Tibial artery (tissue), 4 donors: Measurements from ENCODE around the gene MLPH.

Experiments used
- DNase-seq, 2 donors: peaks; one replicate each; pipeline ENCODE4 v3.0.0-alpha.2; 2019
- H3K27ac ChIP-seq, 2 donors: fragments of 200-600 bp; sonication (generic) in 1 of 2; 1 replicate in 1 of 2; 2 replicates in 1 of 2; pipeline ENCODE4 v1.5.1; 2018 to 2019; ENCODE audit warnings: mild to moderate bottlenecking in 1 of 2
- H3K27me3 ChIP-seq, 2 donors: fragments of 200-600 bp; sonication (generic) in 1 of 2; one replicate each; pipeline versions ENCODE4 v1.5.1 to v1.6.0; 2016 to 2019
- H3K36me3 ChIP-seq, 3 donors: fragments of 200-600 bp; sonication (generic) in 2 of 3; one replicate each; pipeline ENCODE4 v1.5.1; 2016 to 2019; ENCODE audit warnings: mild to moderate bottlenecking in 2 of 3
- H3K4me1 ChIP-seq, 4 donors: fragments of 200-600 bp; sonication (generic) in 2 of 4; 1 replicate in 3 of 4; 2 replicates in 1 of 4; pipeline ENCODE4 v1.5.1; 2016 to 2019
- H3K4me3 ChIP-seq, 2 donors: fragments of 200-600 bp; sonication (generic) in 1 of 2; 1 replicate in 1 of 2; 2 replicates in 1 of 2; pipeline ENCODE4 v1.5.1; 2018 to 2019; ENCODE audit warnings: mild to moderate bottlenecking in 2 of 2
- H3K9me3 ChIP-seq, 3 donors: fragments of 200-600 bp; sonication (generic) in 1 of 3; one replicate each; pipeline ENCODE4 v1.5.1; 2016 to 2019
- CTCF ChIP-seq, 2 experiments: fragments of 200-600 bp in 1 of 2; fragments of 450-650 bp in 1 of 2; IDR thresholded peaks; one replicate each; pipeline ENCODE4 v1.5.1; 2017 to 2019; ENCODE audit warnings: antibody characterized with exemption in 2 of 2, mild to moderate bottlenecking in 1 of 2, moderate library complexity in 1 of 2
- intact Hi-C: fragments of 100-400 bp; cut with DNase I; formaldehyde crosslinking; loops from one replicate; pipeline ENCODE4 v1.15.0; 2023; ENCODE audit warnings: low total_unique reads

MLPH gene

GRCh38 chr2:237530472-237531433 lies 43.7 kb downstream of the MLPH start:
- no peak overlapping the region for H3K27ac ChIP-seq
- TF ChIP-seq CTCF (IDR thresholded peaks at IDR 0.05), result no peak
- intact Hi-C loops, result no loop called here
- peaks cover 0 to 31% (median 0%) of the 10 kb centered on the region in 3 donors for H3K36me3 ChIP-seq
- peaks cover 0 to 3% of the 10 kb centered on the region in 2 donors for H3K27me3 ChIP-seq
- no peaks in the 10 kb centered on the region for H3K9me3 ChIP-seq
- DNase-seq, result no peak
- no peak overlapping the region for H3K4me3 ChIP-seq
- H3K4me1 ChIP-seq, result no peaks in the 10 kb centered on the region

- H3K27me3 ChIP-seq, result no peaks in the 10 kb centered on the region
- no peak overlapping the region for H3K4me3 ChIP-seq
- no peak for DNase-seq
- no peaks in the 10 kb centered on the region for H3K9me3 ChIP-seq
- H3K36me3 ChIP-seq, result peaks cover 0 to 41% (median 0%) of the 10 kb centered on the region in 3 donors
- no peak overlapping the region for H3K27ac ChIP-seq
- no peak for TF ChIP-seq CTCF (IDR thresholded peaks at IDR 0.05)
- no peaks in the 10 kb centered on the region for H3K4me1 ChIP-seq
- intact Hi-C loops, result no loop called here
These were observed 45.1 kb downstream of the MLPH start for GRCh38 chr2:237532160-237532559.

DNA sequence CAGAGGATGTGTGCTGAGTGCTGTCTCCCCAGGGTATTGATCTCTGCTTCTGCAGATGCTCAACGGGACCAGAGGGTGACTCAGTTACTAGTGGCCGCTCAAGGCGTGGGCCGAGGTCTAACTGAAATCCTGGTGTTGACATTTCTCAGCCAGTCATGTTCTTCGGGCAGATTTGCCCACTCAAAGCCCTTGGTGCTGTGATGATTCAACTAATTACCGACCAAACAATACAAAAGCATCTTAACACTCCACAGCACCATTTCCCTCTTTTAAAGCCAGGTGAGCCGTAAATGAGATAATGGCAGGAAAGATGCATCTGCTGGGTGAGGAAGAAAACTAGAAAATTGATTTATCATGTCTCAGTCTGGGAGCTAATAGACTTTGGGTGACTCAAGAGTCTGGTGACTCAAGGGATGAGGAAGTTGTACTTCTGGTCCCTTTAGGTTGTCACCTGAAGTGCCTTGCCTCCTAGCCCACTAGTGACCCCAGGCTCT lies 46.7 kb downstream of the MLPH start:
- Histone ChIP-seq H3K27ac (no peak overlapping the region), H3K27me3 (peaks cover 0 to 10% of the 10 kb centered on the region in 2 donors), H3K4me1 (no peaks in the 10 kb centered on the region), H3K36me3 (peaks cover 0 to 47% (median 0%) of the 10 kb centered on the region in 3 donors), H3K9me3 (no peaks in the 10 kb centered on the region), H3K4me3 (no peak overlapping the region)
- TF ChIP-seq CTCF (IDR thresholded peaks at IDR 0.05), result no peak
- intact Hi-C loops, result no loop called here
- DNase-seq, result no peak

DNA sequence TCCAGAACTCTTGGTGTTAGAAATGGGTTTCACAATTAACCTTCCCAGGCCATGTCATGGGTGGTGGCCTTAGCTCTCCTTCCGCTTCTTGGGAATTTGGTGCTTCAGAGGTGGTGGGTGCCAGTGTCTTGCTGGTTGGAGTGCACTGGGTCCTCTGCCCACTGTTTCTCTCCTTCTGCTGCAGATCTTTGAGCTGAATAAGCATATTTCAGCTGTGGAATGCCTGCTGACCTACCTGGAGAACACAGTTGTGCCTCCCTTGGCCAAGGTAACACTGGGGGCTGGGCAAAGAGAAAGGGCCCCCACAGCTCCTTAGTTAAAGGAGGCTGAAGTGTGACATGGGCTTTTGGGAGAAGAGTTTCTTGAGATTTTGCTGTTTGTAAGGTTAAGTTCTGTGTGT lies 47.3 kb downstream of the MLPH start:
- no peak overlapping the region for H3K27ac ChIP-seq
- no peaks in the 10 kb centered on the region for H3K4me1 ChIP-seq
- TF ChIP-seq CTCF (IDR thresholded peaks at IDR 0.05), result no peak
- intact Hi-C loops, result no loop called here
- H3K27me3 ChIP-seq, result peaks cover 0 to 10% of the 10 kb centered on the region in 2 donors
- H3K4me3 ChIP-seq, result no peak overlapping the region
- peaks cover 0 to 41% (median 0%) of the 10 kb centered on the region in 3 donors for H3K36me3 ChIP-seq
- no peak for DNase-seq
- no peaks in the 10 kb centered on the region for H3K9me3 ChIP-seq

DNA sequence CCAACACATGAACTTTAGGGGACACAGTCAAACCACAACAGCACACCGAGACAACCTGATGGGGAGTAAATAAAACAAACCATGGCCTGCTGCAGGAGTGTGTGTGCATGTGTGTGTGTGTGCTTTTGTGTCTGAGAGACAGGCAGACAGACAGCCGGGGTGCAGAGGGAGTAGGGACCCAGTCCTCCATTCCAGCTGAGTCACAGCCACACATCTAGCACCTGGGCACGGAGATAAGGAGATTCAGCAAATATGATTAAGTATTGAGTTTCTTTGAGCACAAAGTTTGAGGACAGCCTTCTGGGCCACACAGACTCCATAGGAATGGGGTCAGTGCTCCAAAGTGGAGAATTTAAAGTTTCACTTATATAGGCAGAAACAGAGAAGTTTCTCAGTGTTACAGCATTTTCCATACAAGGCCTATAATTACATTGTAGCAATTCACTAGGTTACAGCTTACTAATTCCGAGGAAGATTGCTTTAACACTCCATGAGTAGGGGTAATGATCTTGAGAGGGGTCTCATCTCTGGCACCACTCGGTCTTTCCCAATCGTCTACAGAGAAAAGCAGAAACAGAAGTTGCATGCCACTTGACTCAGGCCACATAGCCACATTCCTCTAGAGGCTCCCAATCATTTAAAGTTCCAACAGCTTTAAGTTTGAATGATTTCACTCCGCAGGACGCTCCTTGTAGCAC lies 48.5 kb downstream of the MLPH start:
- no peak for DNase-seq
- Histone ChIP-seq H3K27me3 (peaks cover 0 to 10% of the 10 kb centered on the region in 2 donors), H3K36me3 (peaks cover 0 to 38% (median 0%) of the 10 kb centered on the region in 3 donors), H3K4me3 (no peak overlapping the region), H3K4me1 (no peaks in the 10 kb centered on the region), H3K27ac (no peak overlapping the region), H3K9me3 (no peaks in the 10 kb centered on the region)
- no peak for TF ChIP-seq CTCF (IDR thresholded peaks at IDR 0.05)
- intact Hi-C loops, result no loop called here
